GM12878 (cell line): Measurements from ENCODE around the gene TNNT1. TPM values are rescaled to one million over a fixed set of nuclear protein-coding genes. Genes with fewer than 3 reads are reported as not detected.

Experiments used
- ATAC-seq: fragments of 200-7000 bp; cut with Tn5 transposase; 3 replicates; pipeline ENCODE4 v1.9.1; 2020; ENCODE audit warnings: mild to moderate bottlenecking, moderate library complexity
- BruUV-seq: library from RNA; stranded (reverse); fragments of 400-500 nt; replicated peaks from 2 replicates; lab custom pipeline; 2021; lab: Mats Ljungman, UMichigan
- CTCF ChIA-PET: fragments of 300-600 bp; sonication (Branson Sonifier 250); formaldehyde crosslinking; extraction: SDS; loops from one replicate; lab custom pipeline; 2021; ENCODE audit warnings: inconsistent platforms; lab: Yijun Ruan, JAX
- POLR2A ChIA-PET: fragments of 350-600 bp; formaldehyde crosslinking; extraction: SDS; loops from one replicate; lab custom pipeline; 2021; ENCODE audit warnings: inconsistent platforms; lab: Charles Lee
- RAD21 ChIA-PET: fragments of 300-600 bp; sonication (Branson Sonifier 250); formaldehyde crosslinking; loops from one replicate; lab custom pipeline; 2023; ENCODE audit warnings: antibody characterized with exemption; ENCODE audit not compliant: unreplicated experiment; lab: Charles Lee
- SMC1A ChIA-PET: fragments of 300-600 bp; sonication (Branson Sonifier 250); formaldehyde crosslinking; loops from one replicate; lab custom pipeline; 2023; ENCODE audit not compliant: unreplicated experiment, uncharacterized antibody; lab: Charles Lee
- DNase-seq: peaks from one replicate; pipeline ENCODE4 v3.0.0-alpha.2; 2011; ENCODE audit warnings: low read depth, low spot score
- FAIRE-seq: peaks from 3 replicates; lab custom pipeline; 2011; peaks lifted over from hg19 to GRCh38; lab: Jason Lieb, UNC
- H2AFZ ChIP-seq: 2 replicates; pipeline ENCODE4 v1.6.0; 2011; ENCODE audit warnings: low read depth, low read length, control low read depth; ENCODE audit not compliant: control insufficient read depth
- H3K27ac ChIP-seq: 2 replicates; pipeline ENCODE4 v1.5.1; 2011; ENCODE audit warnings: control low read depth; ENCODE audit not compliant: control insufficient read depth, insufficient read depth
- H3K27me3 ChIP-seq, 2 experiments: replicated peaks in 1 of 2; 2 replicates each; pipeline versions ENCODE4 v1.6.0 to v1.6.1; 2011; ENCODE audit warnings: low read length in 1 of 2; ENCODE audit not compliant: control insufficient read depth in 2 of 2, insufficient read depth in 2 of 2
- H3K36me3 ChIP-seq, 2 experiments: 2 replicates each; pipeline ENCODE4 v1.5.1; 2011; ENCODE audit warnings: low read length in 1 of 2; ENCODE audit not compliant: control insufficient read depth in 2 of 2, insufficient read depth in 2 of 2
- H3K4me1 ChIP-seq: 2 replicates; pipeline ENCODE4 v1.6.1; 2011; ENCODE audit warnings: mild to moderate bottlenecking, low read length, moderate library complexity, mixed read lengths; ENCODE audit not compliant: control insufficient read depth, insufficient read depth
- H3K4me2 ChIP-seq: 2 replicates; pipeline ENCODE4 v1.6.0; 2011; ENCODE audit warnings: control low read depth; ENCODE audit not compliant: control insufficient read depth, insufficient read depth
- H3K4me3 ChIP-seq: fragments of 200-600 bp; sonication (generic); 2 replicates; pipeline ENCODE4 v1.5.1; 2016
- H3K79me2 ChIP-seq: 2 replicates; pipeline ENCODE4 v1.6.0; 2011; ENCODE audit warnings: low read length; ENCODE audit not compliant: control insufficient read depth, insufficient read depth
- H3K9ac ChIP-seq: 2 replicates; pipeline ENCODE4 v1.8.0; 2011; ENCODE audit warnings: low read length, control low read depth, mixed read lengths; ENCODE audit not compliant: control insufficient read depth, insufficient read depth
- H3K9me3 ChIP-seq: replicated peaks from 3 replicates; pipeline ENCODE4 v1.5.1; 2011; ENCODE audit warnings: mild to moderate bottlenecking, low read length; ENCODE audit not compliant: control insufficient read depth, insufficient read depth
- H4K20me1 ChIP-seq: 2 replicates; pipeline ENCODE4 v1.6.0; 2011; ENCODE audit not compliant: control insufficient read depth, insufficient read depth
- ASH2L ChIP-seq: fragments of 300-600, 200-600 bp; sonication (generic); IDR thresholded peaks from 2 replicates; pipeline ENCODE4 v1.6.1; 2017; ENCODE audit warnings: low read depth, mild to moderate bottlenecking, borderline replicate concordance
- CUX1 ChIP-seq: IDR thresholded peaks from 2 replicates; pipeline ENCODE4 v1.6.1; 2012; ENCODE audit warnings: improper control_type of control experiment, low read depth, low read length; ENCODE audit not compliant: insufficient replicate concordance
- E2F8 ChIP-seq: fragments of 450-650 bp; IDR thresholded peaks from 2 replicates; pipeline ENCODE4 v1.6.1; 2018; ENCODE audit warnings: mild to moderate bottlenecking, low read depth, moderate library complexity; ENCODE audit not compliant: partially characterized antibody
- MLLT1 ChIP-seq: fragments of 450-650 bp; IDR thresholded peaks from 2 replicates; pipeline ENCODE4 v1.6.1; 2016; ENCODE audit warnings: mild to moderate bottlenecking
- PAX5 ChIP-seq: IDR thresholded peaks from 2 replicates; pipeline ENCODE4 v1.6.1; 2011; ENCODE audit warnings: low read depth, low read length, borderline replicate concordance
- RELA ChIP-seq: fragments of 450-650 bp; IDR thresholded peaks from 2 replicates; pipeline ENCODE4 v1.8.0; 2014; ENCODE audit warnings: borderline replicate concordance; ENCODE audit not compliant: partially characterized antibody
- SIN3A ChIP-seq: IDR thresholded peaks from 2 replicates; pipeline ENCODE4 v1.6.1; 2012; ENCODE audit warnings: low read depth, low read length, improper control_type of control experiment
- ZBTB4 ChIP-seq: fragments of 450-650 bp; formaldehyde crosslinking; IDR thresholded peaks from 2 replicates; pipeline ENCODE4 v1.4.0; 2022; ENCODE audit warnings: mild to moderate bottlenecking, moderate library complexity
- ZNF622 ChIP-seq: fragments of 450-650 bp; IDR thresholded peaks from 2 replicates; pipeline ENCODE4 v1.6.1; 2017; ENCODE audit warnings: mild to moderate bottlenecking, inconsistent platforms
- WGBS: methylation state at CpG from one replicate; pipeline ENCODE4 v1.1.6; 2016; ENCODE audit warnings: low lambda C conversion rate; ENCODE audit not compliant: insufficient replicate concordance, insufficient coverage; ENCODE audit errors: missing lambda C conversion rate; 5-methylcytosine and 5-hydroxymethylcytosine counted together
- in situ Hi-C: fragments of 300-500 bp; cut with MboI; formaldehyde crosslinking; loops from 9 replicates; pipeline ENCODE4 v1.14.3; 2018; ENCODE audit warnings: mixed read lengths
- intact Hi-C: fragments of 100-400 bp; cut with micrococcal nuclease; formaldehyde crosslinking; loops from one replicate; pipeline ENCODE4 v1.14.2; 2022; ENCODE audit not compliant: unreplicated experiment
- polyA plus RNA-seq, 11 experiments: library from polyadenylated mRNA; depleted of rRNA in 4 of 11; unstranded in 6 of 11; stranded (reverse) in 5 of 11; fragments of >200 nt; fragmentation: Nextera tagmentation in 4 of 11; fragmentation: Illumina TruSeq in 1 of 11; extraction: Ambion mirVana in 4 of 11; extraction: Trizol in 1 of 11; gene quantifications; 1 replicate in 1 of 11; 2 replicates in 10 of 11; pipeline versions ENCODE4 v1.2.1 to v1.2.3, GENCODE V29; 2011 to 2016; ENCODE audit warnings: inconsistent platforms in 2 of 11, missing spikeins in 2 of 11, low read depth in 1 of 11
- total RNA-seq, 4 experiments: library from RNA; depleted of rRNA in 3 of 4; stranded (reverse); fragments of >200 nt in 3 of 4; fragmentation: Illumina TruSeq in 1 of 4; extraction: Trizol in 1 of 4; gene quantifications; 2 replicates each; pipeline versions ENCODE4 v1.2.1 to v1.2.3, GENCODE V29; 2013 to 2021

Gene TNNT1
- total and polyA plus RNA-seq, 10 of the 15 experiments (the other 5 are each of a cell fraction or from before 2014, with no cell fraction given) = 0.26 to 0.62 (median 0.37) TPM; not detected in 7

- H3K27ac ChIP-seq = no peak overlapping the region
- intact Hi-C loops = no loop called here
- H3K36me3 ChIP-seq = peaks cover 0 to 2% of the 10 kb centered on the region in 2 experiments; a peak in 2 of 4 replicates
- H3K27me3 ChIP-seq = no peaks in the 10 kb centered on the region
- DNase-seq (no peak), ATAC-seq (no peak), FAIRE-seq (no peak)
- BruUV-seq = no TSS peak
- no peak overlapping the region for H3K9ac ChIP-seq
- no peaks in the 10 kb centered on the region for H3K9me3 ChIP-seq
- H4K20me1 ChIP-seq = no peaks in the 10 kb centered on the region
- POLR2A ChIA-PET = no interaction called here
- RAD21 ChIA-PET = no interaction called here
- H3K4me2 ChIP-seq = no peak overlapping the region
- SMC1A ChIA-PET = no interaction called here
- CTCF ChIA-PET = no interaction called here
- no peaks in the 10 kb centered on the region for H3K4me1 ChIP-seq
- 89% methylated on average over 30 of the region's 32 CpGs for WGBS
- TF ChIP-seq ASH2L = no peak
- no peak for TF ChIP-seq ZBTB4 (CRISPR knock-in tag)
- no peak for TF ChIP-seq PAX5
- no peak for TF ChIP-seq E2F8
- no peak for TF ChIP-seq RELA
- no peak for TF ChIP-seq SIN3A
- TF ChIP-seq ZNF622 = no peak
- no peak for TF ChIP-seq MLLT1
- no peak for TF ChIP-seq CUX1
- H3K79me2 ChIP-seq = no peaks in the 10 kb centered on the region
- H3K4me3 ChIP-seq = no peak overlapping the region
- no peak overlapping the region for H2AFZ ChIP-seq
- in situ Hi-C loops = no loop called here
These were observed 54.3 kb downstream of the TNNT1 start for GRCh38 chr19:55094456-55095259.
